ENCODE results near the gene TCF7L2.
"Not testable (repeated sequence)": the region's sequence is repeated elsewhere in the genome, so short reads cannot be mapped to it uniquely, and the experiment has no call there.

GRCh38 chr10:113109482-113109881 is 159.4 kb downstream of the TCF7L2 start:
- not testable (repeated sequence) for TF ChIP-seq CTCF, POLR2A (IDR thresholded peaks at IDR 0.05)
